GM23248 (cell line): ENCODE data around the gene HGF. TPM values are rescaled to one million over a fixed set of nuclear protein-coding genes. Genes with fewer than 3 reads are reported as not detected.

ENCODE experiments used
- DNase-seq: peaks from one replicate; pipeline ENCODE4 v3.0.0-alpha.2; 2015
- H2AFZ ChIP-seq: fragments of 200-600 bp; sonication (generic); 2 replicates; pipeline ENCODE4 v1.6.1; 2016; ENCODE audit warnings: antibody characterized with exemption
- H3F3A ChIP-seq: fragments of 200-600 bp; sonication (generic); 2 replicates; pipeline ENCODE4 v1.6.1; 2016; ENCODE audit warnings: mild to moderate bottlenecking, antibody characterized with exemption, mixed run types; ENCODE audit not compliant: insufficient read depth
- H3K27ac ChIP-seq: fragments of 200-600 bp; sonication (generic); 2 replicates; pipeline ENCODE4 v1.5.1; 2016; ENCODE audit warnings: mild to moderate bottlenecking
- H3K27me3 ChIP-seq: fragments of 200-600 bp; sonication (generic); replicated peaks from 2 replicates; pipeline ENCODE4 v1.6.1; 2016; ENCODE audit warnings: mild to moderate bottlenecking; ENCODE audit not compliant: insufficient read depth
- H3K36me3 ChIP-seq: fragments of 200-600 bp; sonication (generic); 2 replicates; pipeline ENCODE4 v1.6.1; 2016; ENCODE audit warnings: low read depth, mild to moderate bottlenecking
- H3K4me1 ChIP-seq: fragments of 200-600 bp; sonication (generic); 2 replicates; pipeline ENCODE4 v1.6.1; 2016; ENCODE audit warnings: mild to moderate bottlenecking; ENCODE audit not compliant: insufficient read depth
- H3K4me2 ChIP-seq: fragments of 200-600 bp; sonication (generic); one replicate; pipeline ENCODE4 v1.6.1; 2016; ENCODE audit warnings: mild to moderate bottlenecking; ENCODE audit not compliant: unreplicated experiment
- H3K4me3 ChIP-seq: fragments of 200-600 bp; sonication (generic); 2 replicates; pipeline ENCODE4 v1.5.1; 2016; ENCODE audit warnings: mild to moderate bottlenecking
- H3K79me2 ChIP-seq: fragments of 200-600 bp; sonication (generic); 2 replicates; pipeline ENCODE4 v1.6.1; 2016; ENCODE audit warnings: mild to moderate bottlenecking; ENCODE audit not compliant: insufficient read depth
- H3K9ac ChIP-seq: fragments of 200-600 bp; sonication (generic); 2 replicates; pipeline ENCODE4 v1.6.1; 2016; ENCODE audit warnings: mild to moderate bottlenecking
- H3K9me2 ChIP-seq: fragments of 200-600 bp; sonication (generic); 2 replicates; pipeline ENCODE4 v1.6.1; 2016; ENCODE audit warnings: mixed run types, mild to moderate bottlenecking, moderate library complexity; ENCODE audit not compliant: insufficient read depth
- H3K9me3 ChIP-seq: fragments of 200-600 bp; sonication (generic); one replicate; pipeline ENCODE4 v1.6.1; 2017; ENCODE audit warnings: low read depth
- H4K20me1 ChIP-seq: fragments of 200-600 bp; sonication (generic); 2 replicates; pipeline ENCODE4 v1.6.0; 2016; ENCODE audit not compliant: insufficient read depth
- EZH2 ChIP-seq: fragments of 200-600 bp; sonication (generic); IDR thresholded peaks from 2 replicates; pipeline ENCODE4 v1.6.1; 2018; ENCODE audit warnings: antibody characterized with exemption, mild to moderate bottlenecking; ENCODE audit not compliant: insufficient read depth, poor library complexity, severe bottlenecking
- EZH2phosphoT487 ChIP-seq: fragments of 200-600 bp; sonication (generic); IDR thresholded peaks from 2 replicates; pipeline ENCODE4 v1.6.1; 2018; ENCODE audit warnings: antibody characterized with exemption, moderate library complexity, mild to moderate bottlenecking, low read depth; ENCODE audit not compliant: insufficient read depth
- WGBS, 2 experiments: methylation state at CpG; one replicate each; pipeline ENCODE4 v1.1.6; 2015 to 2017; ENCODE audit warnings: low lambda C conversion rate in 2 of 2, low coverage in 1 of 2; ENCODE audit errors: missing lambda C conversion rate in 2 of 2; 5-methylcytosine and 5-hydroxymethylcytosine counted together
- in situ Hi-C: fragments of 300-500 bp; cut with MboI; formaldehyde crosslinking; loops from 2 replicates; pipeline ENCODE4 v1.15.0; 2020
- polyA plus RNA-seq: library from polyadenylated mRNA; unstranded; fragments of >200 nt; fragmentation: Nextera tagmentation; extraction: Ambion mirVana; gene quantifications from 2 replicates; pipeline ENCODE4 v1.2.1, GENCODE V29; 2016
- total RNA-seq: library from RNA; depleted of rRNA; stranded (reverse); fragments of >200 nt; shearing (Covaris generic); gene quantifications from 2 replicates; pipeline ENCODE4 v1.2.3, GENCODE V29; 2014

HGF gene
- total and polyA plus RNA-seq, 2 experiments from 2014 or later = 2.3 to 2.7 TPM

- Histone ChIP-seq H3F3A (no peaks in the 10 kb centered on the region), H3K4me1 (no peaks in the 10 kb centered on the region), H3K36me3 (no peaks in the 10 kb centered on the region), H2AFZ (no peak overlapping the region), H3K27me3 (no peaks in the 10 kb centered on the region), H3K4me2 (no peak overlapping the region), H3K9ac (no peak overlapping the region), H3K4me3 (no peak overlapping the region), H3K9me2 (no peaks in the 10 kb centered on the region), H3K27ac (no peak overlapping the region), H3K79me2 (no peaks in the 10 kb centered on the region), H3K9me3 (no peaks in the 10 kb centered on the region), H4K20me1 (no peaks in the 10 kb centered on the region)
- in situ Hi-C loops = no loop called here
- no peak for DNase-seq
- WGBS, 2 experiments = 86 to 89% methylated on average over 5 of the region's 5 CpGs
- TF ChIP-seq EZH2 (no peak), EZH2phosphoT487 (no peak)
Observed at GRCh38 chr7:81776948-81777630, 7.2 kb upstream of the HGF start.

GRCh38 chr7:81776161-81776560, 6.3 kb upstream of the HGF start:
- Histone ChIP-seq H3K4me2 (no peak overlapping the region), H4K20me1 (no peaks in the 10 kb centered on the region), H3F3A (no peaks in the 10 kb centered on the region), H3K9me3 (no peaks in the 10 kb centered on the region), H3K9me2 (no peaks in the 10 kb centered on the region), H3K27me3 (no peaks in the 10 kb centered on the region), H3K4me1 (no peaks in the 10 kb centered on the region), H3K4me3 (no peak overlapping the region), H3K27ac (no peak overlapping the region), H3K36me3 (no peaks in the 10 kb centered on the region), H3K79me2 (no peaks in the 10 kb centered on the region), H3K9ac (no peak overlapping the region), H2AFZ (no peak overlapping the region)
- in situ Hi-C loops = no loop called here
- peak; percentile 24 for DNase-seq
- 44 to 55% methylated on average over 1 of the region's 1 CpG for WGBS, 2 experiments
- no peak for TF ChIP-seq EZH2
- TF ChIP-seq EZH2phosphoT487 = no peak

DNA sequence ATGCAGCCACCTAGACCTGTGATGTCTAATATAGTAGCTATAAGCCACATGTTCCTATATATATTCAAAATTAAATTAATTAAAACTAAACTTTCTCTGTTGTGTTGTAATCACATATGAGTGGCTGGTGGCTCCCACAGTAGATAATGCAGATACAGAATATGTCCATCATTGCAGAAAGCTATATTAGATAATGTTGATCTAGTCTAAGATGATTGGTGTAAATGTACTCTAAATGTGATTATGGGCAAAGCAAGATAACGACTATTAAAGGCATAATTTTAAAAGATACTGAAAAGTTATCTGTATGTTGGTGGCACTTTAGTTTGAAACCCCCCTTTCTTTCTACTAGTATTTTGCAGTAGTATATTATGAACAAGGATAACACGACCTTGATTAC, 5.7 kb upstream of the HGF start:
- no peaks in the 10 kb centered on the region for H3K27me3 ChIP-seq
- H3K9me3 ChIP-seq = no peaks in the 10 kb centered on the region
- WGBS, 2 experiments = 46 to 48% methylated on average over 2 of the region's 2 CpGs
- H3K9ac ChIP-seq = no peak overlapping the region
- no peaks in the 10 kb centered on the region for H3F3A ChIP-seq
- no peaks in the 10 kb centered on the region for H4K20me1 ChIP-seq
- no peak for TF ChIP-seq EZH2
- no peak for TF ChIP-seq EZH2phosphoT487
- H3K36me3 ChIP-seq = no peaks in the 10 kb centered on the region
- H3K9me2 ChIP-seq = no peaks in the 10 kb centered on the region
- H3K27ac ChIP-seq = no peak overlapping the region
- H3K79me2 ChIP-seq = no peaks in the 10 kb centered on the region
- no peak for DNase-seq
- H3K4me1 ChIP-seq = no peaks in the 10 kb centered on the region
- no peak overlapping the region for H3K4me2 ChIP-seq
- H3K4me3 ChIP-seq = no peak overlapping the region
- in situ Hi-C loops = no loop called here
- no peak overlapping the region for H2AFZ ChIP-seq

DNA sequence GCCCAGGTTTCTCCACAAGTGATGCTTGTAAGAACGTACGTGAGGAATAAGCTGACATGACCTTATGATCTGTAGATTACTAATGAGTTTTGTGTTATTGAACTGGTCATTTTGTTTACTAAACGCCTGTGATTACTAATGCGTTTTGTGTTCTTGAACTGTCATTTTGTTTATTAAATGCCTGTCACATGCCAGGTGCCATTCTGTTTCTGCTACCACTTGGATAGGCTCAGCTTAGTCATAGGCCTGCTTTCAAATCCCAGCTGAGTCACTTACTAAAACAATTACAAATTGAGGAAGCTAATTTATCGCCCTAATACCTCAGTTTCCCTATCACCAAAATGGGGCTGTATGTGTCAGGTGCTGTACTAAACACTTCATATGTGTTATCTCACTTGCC, 4.7 kb upstream of the HGF start:
- no peak for DNase-seq
- peaks cover 2% of the 10 kb centered on the region; the same call in 1 of the 2 replicates for H3F3A ChIP-seq
- no peaks in the 10 kb centered on the region for H3K79me2 ChIP-seq
- H3K27me3 ChIP-seq = no peaks in the 10 kb centered on the region
- H3K27ac ChIP-seq = no peak overlapping the region
- H3K9ac ChIP-seq = no peak overlapping the region
- TF ChIP-seq EZH2phosphoT487 (no peak), EZH2 (no peak)
- H3K9me3 ChIP-seq = no peaks in the 10 kb centered on the region
- in situ Hi-C loops = no loop called here
- H3K4me1 ChIP-seq = 0 out of 2 replicates have a peak, but pooled peaks cover 3% of the 10 kb centered on the region
- H2AFZ ChIP-seq = no peak overlapping the region
- WGBS, 2 experiments = 79 to 88% methylated on average over 5 of the region's 5 CpGs
- no peaks in the 10 kb centered on the region for H3K9me2 ChIP-seq
- no peak overlapping the region for H3K4me2 ChIP-seq
- H4K20me1 ChIP-seq = no peaks in the 10 kb centered on the region
- no peaks in the 10 kb centered on the region for H3K36me3 ChIP-seq
- H3K4me3 ChIP-seq = no peak overlapping the region

DNA sequence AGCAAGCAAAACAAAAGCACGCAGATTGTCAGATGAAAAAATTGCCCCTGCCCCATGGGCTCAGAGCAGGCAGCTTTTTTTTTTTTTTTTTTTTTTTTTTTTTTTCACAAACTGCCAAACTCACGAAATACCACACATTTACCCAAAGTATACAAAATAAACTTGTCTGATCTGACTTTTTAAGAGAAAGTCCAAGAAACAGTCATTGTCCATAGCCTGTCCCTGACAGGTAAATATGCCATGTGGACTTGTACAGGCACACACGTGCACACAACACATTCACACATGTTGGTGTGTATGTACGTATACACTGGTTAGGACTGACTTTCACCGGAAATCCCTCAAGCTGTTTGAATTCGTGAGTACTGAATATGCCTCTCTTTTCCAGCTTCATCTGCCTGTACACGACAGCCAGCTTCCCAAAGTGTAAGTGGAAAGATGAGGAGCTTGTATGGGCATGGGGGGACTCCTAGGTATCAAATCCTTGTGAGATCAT, 929 bp upstream of the HGF start:
- Histone ChIP-seq H3K27ac (no peak overlapping the region), H3K4me2 (no peak overlapping the region), H3F3A (peaks cover 11% of the 10 kb centered on the region; the same call in 1 of the 2 replicates), H3K27me3 (no peaks in the 10 kb centered on the region), H3K9ac (no peak overlapping the region), H3K9me2 (no peaks in the 10 kb centered on the region; the same call in 1 of the 2 replicates), H4K20me1 (no peaks in the 10 kb centered on the region), H3K9me3 (no peaks in the 10 kb centered on the region), H2AFZ (peak overlapping the region; percentile 85; the same call in 1 of the 2 replicates), H3K4me3 (no peak overlapping the region), H3K79me2 (peaks cover 4% of the 10 kb centered on the region; the same call in 1 of the 2 replicates), H3K4me1 (peaks cover 27% of the 10 kb centered on the region), H3K36me3 (no peaks in the 10 kb centered on the region)
- WGBS, 2 experiments = 94 to 100% methylated on average over 7 of the region's 7 CpGs
- no peak for DNase-seq
- in situ Hi-C loops = no loop called here
- TF ChIP-seq EZH2phosphoT487 (no peak), EZH2 (no peak)
